ENCODE data around the gene PRG3. TPM values are rescaled to one million over a fixed set of nuclear protein-coding genes. Genes with fewer than 3 reads are reported as not detected.
A peak's percentile ranks its signal among the peaks of the same experiment; 100 is the strongest.

PRG3 gene
- total and polyA plus RNA-seq, 12 donors, result not detected

- peak; percentile 48 to 82 (median 72) for DNase-seq
- intact Hi-C loops (cut with DNase I), result loop anchor here (5.0 to 10.0 kb wide), 6 partner anchors 105 to 295 kb away; partner anchors contain the start of gene YPEL4 (in 1 of the 2)
- Histone ChIP-seq H3K27ac (peak overlapping the region in 1 of 5 donors; percentile 9), H3K4me3 (no peak overlapping the region), H3K27me3 (no peaks in the 10 kb centered on the region), H3K4me1 (replicated peaks in 1 of 2) (no peaks in the 10 kb centered on the region), H3K36me3 (replicated peaks in 1 of 2) (no peaks in the 10 kb centered on the region), H3K9me3 (replicated peaks in 1 of 3) (no peaks in the 10 kb centered on the region)
- 8 to 15% (median 12%) methylated on average over 22 to 31 of the region's 31 CpGs for WGBS, 4 donors
- TF ChIP-seq POLR2A (IDR thresholded peaks at IDR 0.05) (no peak), CTCF (IDR thresholded peaks at IDR 0.05) (peak; percentile 73 to 96 (median 84))
Observed at GRCh38 chr11:57349491-57350274, 31.3 kb downstream of the PRG3 start.

DNA sequence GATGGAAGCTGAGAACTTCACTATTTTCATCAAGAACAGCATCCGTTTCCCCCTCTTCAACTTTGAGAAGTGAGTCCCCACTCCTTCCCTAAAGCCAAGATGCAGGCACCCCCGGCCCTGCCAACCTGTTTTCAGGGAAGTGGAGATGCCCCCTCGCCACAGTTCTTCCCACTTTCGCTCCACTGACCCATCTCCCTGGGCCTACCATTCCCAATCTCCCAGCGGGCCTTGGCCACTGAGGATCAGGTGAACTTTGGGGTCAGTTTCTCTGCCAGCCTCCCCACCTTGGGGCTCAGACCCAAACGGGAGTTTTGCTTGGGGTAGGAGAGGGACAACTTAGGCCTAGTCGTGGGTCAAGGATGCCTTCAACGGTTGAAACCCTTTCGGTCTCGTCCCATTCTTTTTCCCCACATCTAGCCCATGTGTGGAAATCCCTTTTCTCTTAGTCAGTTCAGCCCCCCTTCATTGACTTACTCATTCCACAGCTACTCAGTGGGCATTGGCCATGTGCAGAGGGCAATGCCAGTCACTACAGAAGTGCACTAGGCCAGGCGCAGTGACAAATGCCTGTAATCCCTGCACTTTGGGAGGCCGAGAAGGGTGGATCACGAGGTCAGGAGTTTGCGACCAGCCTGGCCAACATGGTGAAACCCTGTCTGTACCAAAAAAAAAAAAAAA, 32.2 kb downstream of the PRG3 start:
- H3K4me1 ChIP-seq (replicated peaks in 1 of 2), result no peaks in the 10 kb centered on the region
- WGBS, 4 donors, result 85 to 92% (median 88%) methylated on average over 13 to 14 of the region's 14 CpGs

GRCh38 chr11:57348052-57348451, 32.9 kb downstream of the PRG3 start:
- Histone ChIP-seq H3K4me3 (no peak overlapping the region), H3K4me1 (replicated peaks in 1 of 2) (no peaks in the 10 kb centered on the region), H3K27ac (no peak overlapping the region), H3K36me3 (replicated peaks in 1 of 2) (no peaks in the 10 kb centered on the region), H3K27me3 (no peaks in the 10 kb centered on the region), H3K9me3 (replicated peaks in 1 of 3) (no peaks in the 10 kb centered on the region)
- intact Hi-C loops (cut with DNase I), result loop anchor here (5.0 to 10.0 kb wide), 5 partner anchors 107 to 297 kb away; partner anchors contain the start of gene YPEL4 (in 1 of the 2)
- TF ChIP-seq POLR2A (IDR thresholded peaks at IDR 0.05), result no peak
- no peak for TF ChIP-seq CTCF (IDR thresholded peaks at IDR 0.05)
- WGBS, 4 donors, result 87 to 90% (median 89%) methylated on average over 5 to 7 of the region's 7 CpGs
- DNase-seq, result no peak

More for the DNA sequence above, 32.2 kb downstream of the PRG3 start:
- H3K36me3 ChIP-seq (replicated peaks in 1 of 2), result no peaks in the 10 kb centered on the region
- H3K4me3 ChIP-seq, result no peak overlapping the region
- TF ChIP-seq CTCF (IDR thresholded peaks at IDR 0.05) (no peak), POLR2A (IDR thresholded peaks at IDR 0.05) (no peak)
- no peaks in the 10 kb centered on the region for H3K27me3 ChIP-seq
- H3K27ac ChIP-seq, result no peak overlapping the region
- intact Hi-C loops (cut with DNase I), result loop anchor here (5.0 to 10.0 kb wide), 5 partner anchors 106 to 296 kb away; partner anchors contain the start of gene YPEL4 (in 1 of the 2)
- H3K9me3 ChIP-seq (replicated peaks in 1 of 3), result no peaks in the 10 kb centered on the region
- DNase-seq, result no peak

GRCh38 chr11:57347336-57347735, 33.6 kb downstream of the PRG3 start:
- intact Hi-C loops (cut with DNase I), result loop anchor here (5.0 to 10.0 kb wide), 5 partner anchors 107 to 297 kb away; partner anchors contain the start of gene YPEL4 (in 1 of the 2)
- WGBS, 4 donors, result 59 to 84% (median 69%) methylated on average over 7 to 9 of the region's 9 CpGs
- no peaks in the 10 kb centered on the region for H3K36me3 ChIP-seq (replicated peaks in 1 of 2)
- H3K9me3 ChIP-seq (replicated peaks in 1 of 3), result no peaks in the 10 kb centered on the region
- DNase-seq, result no peak
- H3K27me3 ChIP-seq, result no peaks in the 10 kb centered on the region
- TF ChIP-seq CTCF (IDR thresholded peaks at IDR 0.05) (no peak), POLR2A (IDR thresholded peaks at IDR 0.05) (no peak)
- no peak overlapping the region for H3K27ac ChIP-seq
- no peaks in the 10 kb centered on the region for H3K4me1 ChIP-seq (replicated peaks in 1 of 2)
- no peak overlapping the region for H3K4me3 ChIP-seq
